ENCODE results near the gene NEK2. TPM values are rescaled to one million over a fixed set of nuclear protein-coding genes. Genes with fewer than 3 reads are reported as not detected.
A peak's percentile ranks its signal among the peaks of the same experiment; 100 is the strongest.
"Not testable (repeated sequence)": the region's sequence is repeated elsewhere in the genome, so short reads cannot be mapped to it uniquely, and the experiment has no call there.

NEK2 gene
- total and polyA plus RNA-seq, 2 of the 13 experiments (the other 11 are each of a cell fraction or from before 2014, with no cell fraction given): 10.9 to 40.8 TPM

GRCh38 chr1:211636575-211637029 lies 38.8 kb downstream of the NEK2 start (continued):
- peak; percentile 51; the same call in 1 of the 2 replicates for TF ChIP-seq LCORL (IDR thresholded peaks at IDR 0.05)
- peak; percentile 86 for TF ChIP-seq LCORL (CRISPR knock-in tag; IDR thresholded peaks at IDR 0.05)
- peak; percentile 35; the same call in 1 of the 2 replicates for TF ChIP-seq IRF2 (CRISPR knock-in tag; IDR thresholded peaks at IDR 0.05)
- peak; percentile 79; the same call in 1 of the 2 replicates for TF ChIP-seq ZFP36L1 (CRISPR knock-in tag; IDR thresholded peaks at IDR 0.05)
- TF ChIP-seq ZNF121 (CRISPR knock-in tag; IDR thresholded peaks at IDR 0.05): peak; percentile 75
- peak; percentile 29; the same call in 1 of the 2 replicates for TF ChIP-seq GATAD1 (CRISPR knock-in tag; IDR thresholded peaks at IDR 0.05)
- peak; percentile 82 for TF ChIP-seq ZFX (CRISPR knock-in tag; IDR thresholded peaks at IDR 0.05; ENCODE audit: low read depth)
- 0 out of 2 replicates have a peak, but pooled peaks have one; percentile 22 for TF ChIP-seq KAT8 (CRISPR knock-in tag; IDR thresholded peaks at IDR 0.05)
- TF ChIP-seq SOX13 (IDR thresholded peaks at IDR 0.05): not testable (repeated sequence)
- TF ChIP-seq SOX13 (CRISPR knock-in tag; conservative IDR thresholded peaks at IDR 0.05 in 1 of 2, IDR thresholded peaks at IDR 0.05 in 1 of 2): peak in 1 of 2 experiments; percentile 84; a peak in 2 of 4 replicates
- 0 out of 2 replicates have a peak, but pooled peaks have one; percentile 27 for TF ChIP-seq PHF8 (CRISPR knock-in tag; IDR thresholded peaks at IDR 0.05)
- TF ChIP-seq ARNTL (CRISPR knock-in tag; IDR thresholded peaks at IDR 0.05): peak; percentile 57; the same call in 1 of the 2 replicates
- TF ChIP-seq YEATS2 (CRISPR knock-in tag; IDR thresholded peaks at IDR 0.05; ENCODE audit: borderline replicate concordance): 0 out of 2 replicates have a peak, but pooled peaks have one; percentile 24
- TF ChIP-seq HNF4A (CRISPR knock-in tag; IDR thresholded peaks at IDR 0.05): peak; percentile 84
- TF ChIP-seq, protein P1, sequence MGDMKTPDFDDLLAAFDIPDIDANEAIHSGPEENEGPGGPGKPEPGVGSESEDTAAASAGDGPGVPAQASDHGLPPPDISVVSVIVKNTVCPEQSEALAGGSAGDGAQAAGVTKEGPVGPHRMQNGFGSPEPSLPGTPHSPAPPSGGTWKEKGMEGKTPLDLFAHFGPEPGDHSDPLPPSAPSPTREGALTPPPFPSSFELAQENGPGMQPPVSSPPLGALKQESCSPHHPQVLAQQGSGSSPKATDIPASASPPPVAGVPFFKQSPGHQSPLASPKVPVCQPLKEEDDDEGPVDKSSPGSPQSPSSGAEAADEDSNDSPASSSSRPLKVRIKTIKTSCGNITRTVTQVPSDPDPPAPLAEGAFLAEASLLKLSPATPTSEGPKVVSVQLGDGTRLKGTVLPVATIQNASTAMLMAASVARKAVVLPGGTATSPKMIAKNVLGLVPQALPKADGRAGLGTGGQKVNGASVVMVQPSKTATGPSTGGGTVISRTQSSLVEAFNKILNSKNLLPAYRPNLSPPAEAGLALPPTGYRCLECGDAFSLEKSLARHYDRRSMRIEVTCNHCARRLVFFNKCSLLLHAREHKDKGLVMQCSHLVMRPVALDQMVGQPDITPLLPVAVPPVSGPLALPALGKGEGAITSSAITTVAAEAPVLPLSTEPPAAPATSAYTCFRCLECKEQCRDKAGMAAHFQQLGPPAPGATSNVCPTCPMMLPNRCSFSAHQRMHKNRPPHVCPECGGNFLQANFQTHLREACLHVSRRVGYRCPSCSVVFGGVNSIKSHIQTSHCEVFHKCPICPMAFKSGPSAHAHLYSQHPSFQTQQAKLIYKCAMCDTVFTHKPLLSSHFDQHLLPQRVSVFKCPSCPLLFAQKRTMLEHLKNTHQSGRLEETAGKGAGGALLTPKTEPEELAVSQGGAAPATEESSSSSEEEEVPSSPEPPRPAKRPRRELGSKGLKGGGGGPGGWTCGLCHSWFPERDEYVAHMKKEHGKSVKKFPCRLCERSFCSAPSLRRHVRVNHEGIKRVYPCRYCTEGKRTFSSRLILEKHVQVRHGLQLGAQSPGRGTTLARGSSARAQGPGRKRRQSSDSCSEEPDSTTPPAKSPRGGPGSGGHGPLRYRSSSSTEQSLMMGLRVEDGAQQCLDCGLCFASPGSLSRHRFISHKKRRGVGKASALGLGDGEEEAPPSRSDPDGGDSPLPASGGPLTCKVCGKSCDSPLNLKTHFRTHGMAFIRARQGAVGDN (CRISPR knock-in tag; IDR thresholded peaks at IDR 0.05): peak; percentile 63
- TF ChIP-seq RXRA (CRISPR knock-in tag; IDR thresholded peaks at IDR 0.05): peak; percentile 84
- peak; percentile 57; the same call in 1 of the 2 replicates for TF ChIP-seq NCOR1 (IDR thresholded peaks at IDR 0.05; ENCODE audit: borderline replicate concordance, low read length)
- TF ChIP-seq TFAP4 (IDR thresholded peaks at IDR 0.05; ENCODE audit: borderline replicate concordance, low read depth): peak; percentile 74; the same call in 1 of the 2 replicates
- TF ChIP-seq MTA1 (CRISPR knock-in tag; IDR thresholded peaks at IDR 0.05; ENCODE audit: borderline replicate concordance): peak; percentile 46; the same call in 1 of the 2 replicates
- peak; percentile 30; the same call in 1 of the 2 replicates for TF ChIP-seq TCF7 (IDR thresholded peaks at IDR 0.05; ENCODE audit: low read depth)
- TF ChIP-seq NR2F1 (CRISPR knock-in tag; IDR thresholded peaks at IDR 0.05): peak; percentile 73 to 88

All from HepG2 (cell line).